Measurements from ENCODE around the gene MAPK10. TPM values are rescaled to one million over a fixed set of nuclear protein-coding genes. Genes with fewer than 3 reads are reported as not detected.

Gene MAPK10
- total and polyA plus RNA-seq, 2 donors (not counting 3 experiments of a cell fraction or from before 2014, with no cell fraction given): 0.17 TPM; not detected in 1

GRCh38 chr4:86108137-86108536, 251.7 kb downstream of the MAPK10 start:
- Histone ChIP-seq H3K9me3 (replicated peaks; ENCODE audit: control insufficient read depth, insufficient read depth, low read length) (no peaks in the 10 kb centered on the region), H3K4me1 (ENCODE audit: control insufficient read depth, extremely low read depth, insufficient read depth, low read length) (no peaks in the 10 kb centered on the region), H2AFZ (ENCODE audit: low read depth, low read length) (no peak overlapping the region), H3K27ac (ENCODE audit: insufficient read depth, low read depth, low read length) (no peak overlapping the region), H3K9ac (replicated peaks; ENCODE audit: extremely low read depth, insufficient read depth, low read length) (no peak overlapping the region), H3K4me3 (replicated peaks in 1 of 3; ENCODE audit: insufficient read depth in 1 of 3, low read depth in 1 of 3, low read length in 3 of 3) (no peak overlapping the region), H4K20me1 (replicated peaks; ENCODE audit: control insufficient read depth, extremely low read depth, insufficient read depth, low read length) (no peaks in the 10 kb centered on the region), H3K4me2 (ENCODE audit: insufficient read depth, low read length) (no peak overlapping the region), H3K79me2 (ENCODE audit: control insufficient read depth, insufficient read depth, low read length) (no peaks in the 10 kb centered on the region), H3K9me1 (replicated peaks; ENCODE audit: control insufficient read depth, extremely low read depth, insufficient read depth, low read length) (no peaks in the 10 kb centered on the region), H3K36me3 (ENCODE audit: control insufficient read depth in 2 of 2, extremely low read depth in 1 of 2, insufficient read depth in 2 of 2, low read length in 2 of 2) (no peaks in the 10 kb centered on the region), H3K27me3 (ENCODE audit: control insufficient read depth in 2 of 2, insufficient read depth in 2 of 2, low read length in 2 of 2) (peaks cover 0 to 9% of the 10 kb centered on the region in 2 experiments)
- no TSS peak for BruUV-seq (replicated peaks)
- POLR2A ChIA-PET: no interaction called here
- intact Hi-C loops (cut with micrococcal nuclease): no loop called here
- DNase-seq (ENCODE audit: low read depth, low spot score): no peak
- TF ChIP-seq JUN (IDR thresholded peaks at IDR 0.05; ENCODE audit: borderline replicate concordance, insufficient read depth, insufficient read length, low read depth) (no peak), MAX (IDR thresholded peaks at IDR 0.05; ENCODE audit: insufficient read depth, insufficient read length) (no peak), CTCF (IDR thresholded peaks at IDR 0.05; ENCODE audit: extremely low read depth in 1 of 2, insufficient read depth in 1 of 2, low read depth in 1 of 2, low read length in 2 of 2) (no peak), EZH2 (IDR thresholded peaks at IDR 0.05; ENCODE audit: borderline replicate concordance, low read depth, low read length, severe bottlenecking) (no peak), POLR2AphosphoS5 (IDR thresholded peaks at IDR 0.05; ENCODE audit: insufficient read depth, low read depth, low read length) (no peak), FOS (IDR thresholded peaks at IDR 0.05; ENCODE audit: borderline replicate concordance, insufficient read depth, low read length) (no peak), POLR2A (IDR thresholded peaks at IDR 0.05; ENCODE audit: low read depth, low read length) (no peak), MYC (IDR thresholded peaks at IDR 0.05; ENCODE audit: low read depth, low read length) (no peak), GATA2 (IDR thresholded peaks at IDR 0.05; ENCODE audit: insufficient read depth, insufficient read length, low read depth, low read length) (no peak)
- CTCF ChIA-PET: interaction anchor here (1.2 kb wide), 2 partner anchors 10 to 16 kb away, joined by 3 read pairs; no protein-coding TSS in a partner anchor
- dilution Hi-C loops (cut with MboI; ENCODE audit: extremely low pct_ligation_motif_present, low sequenced_read_pairs): no loop called here
- FAIRE-seq: no peak

Data from endothelial cell of umbilical vein (primary cell).